GM12874 (cell line): ENCODE data around the gene IL37.

Experiments
- CTCF ChIP-seq: IDR thresholded peaks from 2 replicates; pipeline ENCODE4 v1.5.1; 2011; ENCODE audit warnings: low read depth, mild to moderate bottlenecking, control low read depth, low read length, moderate library complexity; ENCODE audit not compliant: insufficient read depth

Gene IL37

GRCh38 chr2:112910219-112910618 lies 746 bp upstream of the IL37 start:
- no peak for TF ChIP-seq CTCF

DNA sequence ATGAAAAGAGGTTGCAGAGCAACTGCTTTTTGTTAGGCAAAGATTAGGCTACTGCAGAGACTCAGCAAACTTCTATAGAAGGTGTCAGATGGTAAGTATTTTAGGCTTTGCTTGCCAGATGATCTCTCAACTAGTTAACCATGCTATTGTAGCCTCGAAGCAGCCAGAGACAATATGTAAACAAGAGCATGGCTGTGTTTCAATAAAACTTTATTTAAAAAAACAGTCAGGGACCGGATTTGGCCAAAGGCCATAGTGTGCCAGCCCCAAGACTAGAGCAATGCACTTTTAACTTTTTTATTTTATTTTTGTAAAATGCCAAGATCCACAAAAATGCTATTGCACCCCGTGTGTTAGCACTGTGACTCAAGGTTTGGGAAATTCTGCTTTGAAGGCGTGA lies 1.4 kb downstream of the IL37 start:
- TF ChIP-seq CTCF = no peak

GRCh38 chr2:112915300-112916144 lies 4.6 kb downstream of the IL37 start:
- TF ChIP-seq CTCF = no peak

GRCh38 chr2:112916145-112916571 lies 5.2 kb downstream of the IL37 start:
- no peak for TF ChIP-seq CTCF

DNA sequence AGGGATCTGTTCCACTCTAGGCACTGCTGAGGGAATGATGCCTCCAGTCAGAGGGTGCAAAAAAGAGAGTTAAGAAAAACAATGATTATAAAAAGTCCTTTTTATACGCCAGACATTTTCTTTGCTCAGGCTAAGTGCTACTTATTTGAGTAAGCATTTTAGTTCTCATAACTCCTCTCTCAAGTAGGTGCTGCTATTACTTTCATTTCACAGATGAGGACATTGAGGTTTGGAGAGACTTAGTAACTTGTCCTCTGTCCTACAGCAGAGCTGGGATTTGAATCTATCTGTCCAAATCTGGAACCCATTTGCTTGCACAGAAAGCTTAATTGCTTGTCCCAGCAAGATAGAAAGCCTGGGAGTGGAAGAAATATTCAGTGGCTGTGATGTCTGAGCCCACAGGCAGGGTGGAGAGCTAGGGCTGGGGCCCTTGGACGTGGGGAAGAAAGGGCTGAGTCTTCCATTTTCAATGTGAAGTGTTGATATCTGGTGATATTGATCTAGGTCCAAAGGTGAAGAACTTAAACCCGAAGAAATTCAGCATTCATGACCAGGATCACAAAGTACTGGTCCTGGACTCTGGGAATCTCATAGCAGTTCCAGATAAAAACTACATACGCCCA lies 5.8 kb downstream of the IL37 start:
- TF ChIP-seq CTCF = no peak

DNA sequence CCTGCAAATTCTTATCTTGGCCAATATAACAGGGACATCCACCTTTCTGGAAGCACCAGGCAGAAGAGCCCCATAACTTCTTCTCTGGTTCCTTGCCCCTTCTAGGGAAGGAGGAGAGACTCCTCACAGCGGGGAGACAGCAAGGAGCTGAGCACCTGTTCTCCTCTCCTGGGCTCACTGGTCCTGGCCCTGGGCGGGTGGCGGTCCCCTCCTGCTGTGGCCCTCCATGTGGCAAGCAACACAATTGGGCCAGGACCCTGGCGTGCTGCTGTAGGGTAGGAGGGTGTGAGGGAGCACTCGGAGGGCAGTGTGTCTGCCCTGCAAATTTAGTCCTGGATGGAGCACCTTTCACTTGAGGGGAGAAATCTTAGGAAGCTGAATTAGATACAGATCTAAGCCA lies 6.9 kb downstream of the IL37 start:
- no peak for TF ChIP-seq CTCF

DNA sequence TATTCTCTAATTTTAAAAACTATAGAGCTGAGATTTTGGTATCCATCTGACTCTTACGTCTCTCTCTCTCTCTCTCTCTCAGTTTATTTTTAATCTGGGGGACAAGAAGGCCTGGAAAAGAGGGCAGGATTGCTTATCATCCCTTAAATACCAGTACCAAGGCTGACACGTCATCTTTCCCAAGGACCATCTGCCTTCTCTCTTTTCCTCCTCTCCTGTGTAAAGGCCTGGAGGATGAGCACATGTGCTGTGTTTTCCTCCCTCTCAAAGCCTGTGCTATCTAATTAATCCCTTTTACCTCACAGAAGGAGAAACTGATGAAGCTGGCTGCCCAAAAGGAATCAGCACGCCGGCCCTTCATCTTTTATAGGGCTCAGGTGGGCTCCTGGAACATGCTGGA lies 7.3 kb downstream of the IL37 start:
- TF ChIP-seq CTCF = no peak
